ENCODE measurements around the gene CHCHD10.

DNA sequence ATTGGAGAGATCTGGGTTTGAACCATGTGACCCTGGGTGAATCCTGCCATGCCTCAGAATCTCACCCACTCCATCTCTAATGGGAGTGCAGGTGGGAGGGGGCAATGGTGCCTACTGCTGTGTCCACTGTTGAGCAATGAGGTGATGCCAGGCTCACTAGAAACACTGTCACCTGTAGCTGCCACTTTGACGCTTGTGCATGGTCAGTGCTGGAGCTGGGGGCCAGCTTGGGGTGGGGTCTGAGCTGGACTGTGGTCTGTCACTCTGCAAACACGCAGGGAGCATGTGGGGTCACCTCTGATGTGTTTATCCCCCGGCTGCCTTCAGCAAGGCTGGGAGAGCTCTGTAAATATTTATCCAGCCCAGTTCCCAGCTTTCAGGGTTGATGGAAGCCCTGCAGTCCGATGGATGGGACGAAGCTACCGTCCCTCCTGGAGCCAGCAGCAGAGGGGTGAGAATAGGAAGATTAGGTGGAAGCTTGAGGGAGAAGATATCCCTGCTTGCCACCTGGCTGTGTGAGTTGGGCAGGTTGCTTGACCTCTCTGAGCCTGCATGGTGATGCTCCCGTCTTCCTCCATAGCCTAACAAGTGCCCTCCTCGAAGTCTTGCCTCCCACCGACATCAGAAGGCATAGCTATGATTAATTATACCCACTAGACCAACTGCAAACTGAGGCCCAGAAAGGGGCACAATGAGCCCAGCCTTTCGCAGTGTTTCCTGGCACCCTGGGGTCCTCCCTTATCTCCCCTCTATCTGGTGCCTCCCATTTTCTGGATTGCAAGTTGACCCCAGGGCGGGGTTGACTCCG is 6.5 kb upstream of the CHCHD10 start:
- TF ChIP-seq POLR2A (IDR thresholded peaks at IDR 0.05; ENCODE audit: low read length) (no peak), GATA1 (IDR thresholded peaks at IDR 0.05; ENCODE audit: low read depth, low read length) (no peak)
